Ectodermal cell (in vitro differentiated cells): Measurements from ENCODE around the gene OXSR1.

ENCODE experiments used
- H3K27ac ChIP-seq: 2 replicates; pipeline ENCODE4 v1.7.0; 2013; ENCODE audit warnings: mild to moderate bottlenecking, low read depth, low read length; ENCODE audit not compliant: insufficient read depth, poor library complexity, severe bottlenecking
- H3K27me3 ChIP-seq: 2 replicates; pipeline ENCODE4 v1.7.0; 2013; ENCODE audit warnings: mild to moderate bottlenecking, low read length; ENCODE audit not compliant: insufficient read depth, control insufficient read depth, poor library complexity, severe bottlenecking
- H3K36me3 ChIP-seq: one replicate; pipeline ENCODE4 v1.7.0; 2013; ENCODE audit warnings: low read length; ENCODE audit not compliant: control insufficient read depth, insufficient read depth
- H3K4me1 ChIP-seq: one replicate; pipeline ENCODE4 v1.7.0; 2013; ENCODE audit warnings: low read length; ENCODE audit not compliant: control insufficient read depth, insufficient read depth
- H3K4me3 ChIP-seq: 2 replicates; pipeline ENCODE4 v1.7.0; 2013; ENCODE audit warnings: low read depth, low read length, control low read depth; ENCODE audit not compliant: insufficient read depth
- H3K9me3 ChIP-seq: 2 replicates; pipeline ENCODE4 v1.7.0; 2013; ENCODE audit warnings: mild to moderate bottlenecking, low read length, moderate library complexity; ENCODE audit not compliant: control insufficient read depth
- WGBS, 2 experiments: methylation state at CpG; one replicate each; pipeline ENCODE4 v1.1.7; 2013; ENCODE audit warnings: missing lambda C conversion rate in 2 of 2; 5-methylcytosine and 5-hydroxymethylcytosine counted together

OXSR1 gene

DNA sequence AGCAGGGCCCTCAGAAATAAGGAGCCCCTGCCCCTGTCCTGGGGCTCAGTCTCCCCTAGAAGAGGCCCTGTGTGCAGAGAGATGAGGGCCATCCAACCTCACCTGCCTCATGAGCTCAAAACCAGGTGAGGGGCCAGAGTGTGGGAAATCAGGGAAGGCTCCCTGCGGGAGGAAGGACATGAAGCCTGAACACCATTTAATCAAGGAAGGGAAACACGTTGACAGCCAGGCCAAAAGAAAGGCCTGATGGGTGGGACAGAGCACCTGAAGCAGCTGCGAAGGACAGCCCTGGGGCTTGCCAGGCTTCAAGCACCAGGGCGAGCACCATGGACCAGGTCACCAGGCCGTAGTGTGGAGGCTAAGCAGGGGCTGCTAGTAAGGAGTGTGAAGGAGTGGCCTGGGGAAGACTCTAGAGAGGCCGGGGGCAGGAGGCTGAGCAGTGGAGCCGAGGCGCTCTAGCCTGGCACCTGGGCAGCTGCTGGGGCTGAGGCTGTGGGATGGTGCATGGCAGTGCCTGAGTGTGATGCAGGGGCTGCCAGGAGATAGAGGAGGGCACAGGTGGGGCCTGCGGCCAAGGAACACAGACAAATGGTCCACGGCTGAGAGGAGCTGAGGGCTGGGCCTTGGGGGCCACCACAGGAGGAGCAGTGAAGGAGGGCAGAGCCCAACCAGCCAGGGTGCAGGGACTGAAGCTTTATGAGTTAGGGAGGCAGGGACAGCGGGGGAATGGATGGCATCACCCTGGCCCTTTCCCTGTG, 44.5 kb upstream of the OXSR1 start:
- no peaks in the 10 kb centered on the region for H3K4me1 ChIP-seq
- H3K36me3 ChIP-seq: peaks cover 6% of the 10 kb centered on the region
- no peak overlapping the region for H3K27ac ChIP-seq
- H3K9me3 ChIP-seq: no peaks in the 10 kb centered on the region
- WGBS, 2 experiments: 93 to 95% methylated on average over 11 of the region's 11 CpGs
- H3K27me3 ChIP-seq: no peaks in the 10 kb centered on the region
- no peak overlapping the region for H3K4me3 ChIP-seq

DNA sequence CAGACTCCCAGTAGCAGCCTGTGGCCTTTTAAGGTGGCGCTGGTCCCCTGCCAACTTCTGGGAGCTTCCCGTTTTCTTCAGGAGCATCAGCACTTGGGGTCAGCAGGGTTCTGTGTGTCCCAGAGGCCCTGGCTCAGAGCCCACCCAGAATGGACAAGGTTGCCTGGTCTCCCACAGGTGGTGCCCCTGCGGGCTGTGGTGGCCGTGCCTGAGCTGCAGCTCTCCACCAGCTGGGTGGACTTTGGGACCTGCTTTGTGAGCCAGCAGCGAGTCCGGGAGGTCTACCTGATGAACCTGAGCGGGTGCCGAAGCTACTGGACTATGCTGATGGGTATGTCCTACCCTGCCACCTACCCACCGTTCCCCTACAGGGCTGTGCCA, 43.9 kb upstream of the OXSR1 start:
- WGBS, 2 experiments: 95 to 97% methylated on average over 9 of the region's 9 CpGs
- H3K27ac ChIP-seq: no peak overlapping the region

DNA sequence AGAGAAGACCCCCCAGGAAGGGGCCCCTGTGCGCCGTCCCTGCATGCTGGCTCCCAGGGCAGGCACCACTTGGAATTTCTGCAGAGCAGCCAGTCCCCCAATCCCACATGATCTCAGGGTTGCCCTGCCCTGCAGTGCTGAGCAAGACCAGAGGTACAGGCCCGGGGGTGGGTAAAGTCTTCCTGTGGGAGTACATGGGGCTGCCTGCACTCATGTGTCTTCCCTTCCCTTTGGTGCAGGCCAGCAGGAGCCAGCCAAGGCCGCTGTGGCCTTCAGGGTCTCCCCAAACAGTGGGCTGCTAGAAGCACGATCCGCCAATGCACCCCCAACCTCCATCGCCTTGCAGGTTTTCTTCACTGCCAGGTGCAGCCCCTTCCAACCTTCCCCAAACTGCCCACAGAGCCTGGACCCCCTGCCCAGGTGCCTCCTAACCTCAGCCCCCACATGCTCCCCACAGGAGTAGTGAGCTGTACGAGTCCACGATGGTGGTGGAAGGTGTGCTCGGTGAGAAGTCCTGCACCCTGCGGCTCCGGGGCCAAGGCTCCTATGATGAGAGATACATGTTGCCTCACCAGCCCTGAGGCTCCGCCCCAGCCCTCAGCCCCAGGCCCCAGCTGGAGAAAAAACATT, 43.4 kb upstream of the OXSR1 start:
- 96 to 97% methylated on average over 13 of the region's 13 CpGs for WGBS, 2 experiments
- no peak overlapping the region for H3K27ac ChIP-seq
- H3K9me3 ChIP-seq: no peaks in the 10 kb centered on the region
- H3K4me1 ChIP-seq: no peaks in the 10 kb centered on the region
- H3K4me3 ChIP-seq: no peak overlapping the region
- H3K27me3 ChIP-seq: no peaks in the 10 kb centered on the region
- H3K36me3 ChIP-seq: peaks cover 6% of the 10 kb centered on the region

More for the DNA sequence above, 43.9 kb upstream of the OXSR1 start:
- Histone ChIP-seq H3K9me3 (no peaks in the 10 kb centered on the region), H3K4me1 (no peaks in the 10 kb centered on the region), H3K4me3 (no peak overlapping the region), H3K27me3 (no peaks in the 10 kb centered on the region), H3K36me3 (peaks cover 6% of the 10 kb centered on the region)

- H3K9me3 ChIP-seq: no peaks in the 10 kb centered on the region
- H3K27me3 ChIP-seq: no peaks in the 10 kb centered on the region
- H3K27ac ChIP-seq: no peak overlapping the region
- no peaks in the 10 kb centered on the region for H3K4me1 ChIP-seq
- H3K4me3 ChIP-seq: no peak overlapping the region
- 92 to 96% methylated on average over 9 of the region's 9 CpGs for WGBS, 2 experiments
- peaks cover 11% of the 10 kb centered on the region for H3K36me3 ChIP-seq
Measured at GRCh38 chr3:38122712-38123290, 42.5 kb upstream of the OXSR1 start.

- no peak overlapping the region for H3K4me3 ChIP-seq
- no peaks in the 10 kb centered on the region for H3K9me3 ChIP-seq
- H3K27ac ChIP-seq: no peak overlapping the region
- peaks cover 18% of the 10 kb centered on the region for H3K36me3 ChIP-seq
- no peaks in the 10 kb centered on the region for H3K4me1 ChIP-seq
- H3K27me3 ChIP-seq: no peaks in the 10 kb centered on the region
- 92 to 93% methylated on average over 7 of the region's 7 CpGs for WGBS, 2 experiments
Measured at GRCh38 chr3:38124324-38125122, 40.8 kb upstream of the OXSR1 start.

DNA sequence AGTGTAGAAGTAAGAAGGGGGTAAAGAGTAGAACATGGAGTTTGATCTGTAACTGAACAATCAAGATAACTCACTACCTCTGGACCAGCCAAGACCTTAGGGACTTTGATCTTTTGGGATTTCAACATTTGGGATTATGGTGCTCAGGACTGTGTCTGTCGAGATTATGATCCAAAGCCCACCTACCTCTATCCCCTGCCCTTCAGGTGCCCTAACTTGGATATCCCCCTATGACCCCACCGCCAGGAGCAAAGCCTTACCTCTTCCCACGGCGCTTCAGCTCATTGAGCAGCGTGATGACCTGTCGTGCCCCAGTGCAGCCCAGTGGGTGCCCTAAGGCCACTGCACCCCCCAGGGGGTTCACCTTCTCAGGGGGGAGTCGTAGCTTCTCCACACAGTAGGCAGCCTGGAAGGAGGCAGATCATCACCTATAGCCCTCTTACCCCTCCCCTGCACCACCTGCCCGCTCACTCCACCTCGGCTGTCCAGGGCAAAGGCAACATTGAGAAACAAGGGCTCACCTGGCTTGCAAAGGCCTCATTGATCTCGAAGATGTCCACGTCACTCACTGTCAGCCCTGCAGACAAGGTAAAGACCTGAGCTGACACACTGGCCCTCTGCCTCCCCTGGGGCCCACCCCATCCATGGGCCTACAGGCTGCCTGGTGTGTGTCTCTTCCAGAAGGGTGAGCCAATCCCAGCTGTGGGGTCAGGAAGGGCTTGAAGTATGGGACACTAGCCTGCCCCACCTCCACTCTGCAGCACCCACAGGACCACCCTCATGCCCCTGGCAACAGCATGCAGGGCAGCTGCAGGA, 39.8 kb upstream of the OXSR1 start:
- peaks cover 18% of the 10 kb centered on the region for H3K36me3 ChIP-seq
- H3K4me3 ChIP-seq: no peak overlapping the region
- H3K4me1 ChIP-seq: no peaks in the 10 kb centered on the region
- H3K27me3 ChIP-seq: no peaks in the 10 kb centered on the region
- H3K9me3 ChIP-seq: no peaks in the 10 kb centered on the region
- no peak overlapping the region for H3K27ac ChIP-seq
- 94 to 95% methylated on average over 11 of the region's 11 CpGs for WGBS, 2 experiments

DNA sequence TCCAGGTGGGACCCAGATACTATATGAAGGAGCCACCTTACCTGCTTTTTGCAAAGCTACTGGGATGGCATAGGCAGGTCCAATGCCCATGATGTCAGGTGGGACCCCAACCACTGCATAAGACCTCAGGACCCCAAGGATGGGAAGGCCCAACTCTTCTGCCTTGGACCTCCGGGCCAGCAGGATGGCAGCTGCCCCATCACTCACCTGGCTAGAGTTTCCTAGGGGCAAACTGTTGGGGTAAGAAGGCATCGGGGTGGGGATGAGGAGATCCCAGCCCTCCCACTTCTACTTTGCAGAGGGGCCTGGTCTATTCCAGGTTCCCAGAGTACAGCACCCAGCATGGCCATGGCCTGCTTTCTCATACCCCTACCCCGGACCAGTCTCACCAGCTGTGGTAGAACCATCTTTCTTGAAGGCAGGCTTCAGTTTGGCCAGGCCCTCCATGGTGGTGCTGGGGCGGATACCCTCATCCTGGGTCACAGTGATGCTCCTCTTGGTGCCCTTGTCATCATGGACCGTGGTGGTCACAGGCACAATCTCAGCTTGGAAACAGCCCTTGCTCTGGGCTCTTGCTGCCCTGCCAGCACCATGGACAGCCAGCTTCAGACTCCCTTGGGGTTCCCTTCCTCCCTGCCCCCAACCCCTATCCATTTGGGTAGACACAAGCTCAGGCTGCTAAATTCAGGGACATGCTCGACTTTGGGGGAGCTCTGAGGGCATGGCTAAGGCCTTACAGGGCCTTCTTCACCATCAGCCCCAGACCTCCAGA, 39.0 kb upstream of the OXSR1 start:
- H3K36me3 ChIP-seq: peaks cover 25% of the 10 kb centered on the region

DNA sequence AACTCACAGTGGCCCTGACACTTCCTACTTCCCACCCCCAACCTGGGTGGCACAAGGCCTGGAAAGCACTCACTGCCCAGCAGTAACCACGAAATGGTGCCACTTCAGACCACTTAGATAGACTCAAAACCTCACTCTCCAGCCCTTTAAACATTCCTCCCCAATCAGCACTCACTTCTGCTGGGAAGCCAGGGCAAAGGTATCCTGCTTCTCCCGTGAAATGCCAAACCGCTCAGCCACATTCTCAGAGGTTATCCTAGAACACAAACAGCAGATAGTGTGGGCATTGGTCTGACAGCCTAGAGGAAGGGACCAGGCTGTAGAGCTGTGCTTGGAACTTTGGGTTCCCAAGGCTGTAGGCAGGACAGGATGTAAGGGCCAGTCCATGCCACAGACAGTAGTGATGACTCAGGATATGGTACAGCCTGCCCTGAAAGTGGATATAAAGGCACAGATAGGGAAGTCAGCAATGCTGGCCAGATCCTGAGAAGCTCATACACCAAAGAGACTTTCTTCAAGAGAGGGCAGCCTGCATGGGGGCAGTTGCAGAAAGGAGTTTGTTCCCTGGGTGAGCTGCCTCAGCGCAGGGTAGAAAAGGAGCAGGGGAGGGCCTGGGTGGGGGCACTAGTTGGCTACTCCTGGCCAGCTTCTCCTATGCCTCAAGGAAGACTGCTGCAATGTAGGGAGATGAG, 37.6 kb upstream of the OXSR1 start:
- H3K36me3 ChIP-seq: peaks cover 20% of the 10 kb centered on the region
- no peaks in the 10 kb centered on the region for H3K4me1 ChIP-seq
- H3K9me3 ChIP-seq: no peaks in the 10 kb centered on the region
- no peaks in the 10 kb centered on the region for H3K27me3 ChIP-seq
- no peak overlapping the region for H3K4me3 ChIP-seq
- H3K27ac ChIP-seq: no peak overlapping the region
- 90 to 97% methylated on average over 4 of the region's 4 CpGs for WGBS, 2 experiments

More for the DNA sequence above, 39.0 kb upstream of the OXSR1 start:
- no peaks in the 10 kb centered on the region for H3K9me3 ChIP-seq
- no peaks in the 10 kb centered on the region for H3K4me1 ChIP-seq
- no peak overlapping the region for H3K27ac ChIP-seq
- H3K4me3 ChIP-seq: no peak overlapping the region
- WGBS, 2 experiments: 91 to 93% methylated on average over 6 of the region's 6 CpGs
- no peaks in the 10 kb centered on the region for H3K27me3 ChIP-seq

DNA sequence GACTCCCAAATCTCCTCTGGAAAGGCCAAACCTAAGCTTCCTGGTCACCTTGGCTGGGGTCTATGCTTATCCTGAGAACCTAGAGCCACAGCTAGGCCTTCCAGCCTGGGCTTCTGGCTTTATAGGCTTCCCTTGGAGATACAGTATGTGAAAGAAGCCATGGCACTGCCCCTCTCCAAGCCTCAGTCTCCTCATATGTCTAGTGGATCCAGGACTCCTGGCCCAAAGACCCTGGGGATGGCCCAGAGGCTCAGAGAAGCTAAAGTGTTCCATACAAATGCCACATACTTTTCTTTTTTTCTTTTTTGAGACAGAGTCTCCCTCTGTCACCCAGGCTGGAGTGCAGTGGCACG, 37.1 kb upstream of the OXSR1 start:
- Histone ChIP-seq H3K4me1 (no peaks in the 10 kb centered on the region), H3K27me3 (no peaks in the 10 kb centered on the region), H3K27ac (no peak overlapping the region), H3K36me3 (peaks cover 20% of the 10 kb centered on the region), H3K4me3 (no peak overlapping the region), H3K9me3 (no peaks in the 10 kb centered on the region)
- 91 to 96% methylated on average over 1 of the region's 1 CpG for WGBS, 2 experiments
